GM23248 (cell line): ENCODE results near the gene NAT9. TPM values are rescaled to one million over a fixed set of nuclear protein-coding genes. Genes with fewer than 3 reads are reported as not detected.

ENCODE experiments used
- DNase-seq: peaks from one replicate; pipeline ENCODE4 v3.0.0-alpha.2; 2015
- H2AFZ ChIP-seq: fragments of 200-600 bp; sonication (generic); 2 replicates; pipeline ENCODE4 v1.6.1; 2016; ENCODE audit warnings: antibody characterized with exemption
- H3F3A ChIP-seq: fragments of 200-600 bp; sonication (generic); 2 replicates; pipeline ENCODE4 v1.6.1; 2016; ENCODE audit warnings: mild to moderate bottlenecking, antibody characterized with exemption, mixed run types; ENCODE audit not compliant: insufficient read depth
- H3K27ac ChIP-seq: fragments of 200-600 bp; sonication (generic); 2 replicates; pipeline ENCODE4 v1.5.1; 2016; ENCODE audit warnings: mild to moderate bottlenecking
- H3K27me3 ChIP-seq: fragments of 200-600 bp; sonication (generic); replicated peaks from 2 replicates; pipeline ENCODE4 v1.6.1; 2016; ENCODE audit warnings: mild to moderate bottlenecking; ENCODE audit not compliant: insufficient read depth
- H3K36me3 ChIP-seq: fragments of 200-600 bp; sonication (generic); 2 replicates; pipeline ENCODE4 v1.6.1; 2016; ENCODE audit warnings: low read depth, mild to moderate bottlenecking
- H3K4me1 ChIP-seq: fragments of 200-600 bp; sonication (generic); 2 replicates; pipeline ENCODE4 v1.6.1; 2016; ENCODE audit warnings: mild to moderate bottlenecking; ENCODE audit not compliant: insufficient read depth
- H3K4me2 ChIP-seq: fragments of 200-600 bp; sonication (generic); one replicate; pipeline ENCODE4 v1.6.1; 2016; ENCODE audit warnings: mild to moderate bottlenecking; ENCODE audit not compliant: unreplicated experiment
- H3K4me3 ChIP-seq: fragments of 200-600 bp; sonication (generic); 2 replicates; pipeline ENCODE4 v1.5.1; 2016; ENCODE audit warnings: mild to moderate bottlenecking
- H3K79me2 ChIP-seq: fragments of 200-600 bp; sonication (generic); 2 replicates; pipeline ENCODE4 v1.6.1; 2016; ENCODE audit warnings: mild to moderate bottlenecking; ENCODE audit not compliant: insufficient read depth
- H3K9ac ChIP-seq: fragments of 200-600 bp; sonication (generic); 2 replicates; pipeline ENCODE4 v1.6.1; 2016; ENCODE audit warnings: mild to moderate bottlenecking
- H3K9me2 ChIP-seq: fragments of 200-600 bp; sonication (generic); 2 replicates; pipeline ENCODE4 v1.6.1; 2016; ENCODE audit warnings: mixed run types, mild to moderate bottlenecking, moderate library complexity; ENCODE audit not compliant: insufficient read depth
- H3K9me3 ChIP-seq: fragments of 200-600 bp; sonication (generic); one replicate; pipeline ENCODE4 v1.6.1; 2017; ENCODE audit warnings: low read depth
- H4K20me1 ChIP-seq: fragments of 200-600 bp; sonication (generic); 2 replicates; pipeline ENCODE4 v1.6.0; 2016; ENCODE audit not compliant: insufficient read depth
- EZH2 ChIP-seq: fragments of 200-600 bp; sonication (generic); IDR thresholded peaks from 2 replicates; pipeline ENCODE4 v1.6.1; 2018; ENCODE audit warnings: antibody characterized with exemption, mild to moderate bottlenecking; ENCODE audit not compliant: insufficient read depth, poor library complexity, severe bottlenecking
- EZH2phosphoT487 ChIP-seq: fragments of 200-600 bp; sonication (generic); IDR thresholded peaks from 2 replicates; pipeline ENCODE4 v1.6.1; 2018; ENCODE audit warnings: antibody characterized with exemption, moderate library complexity, mild to moderate bottlenecking, low read depth; ENCODE audit not compliant: insufficient read depth
- whole genome bisulfite sequencing, 2 experiments: methylation state at CpG; one replicate each; pipeline ENCODE4 v1.1.6; 2015 to 2017; ENCODE audit warnings: low lambda C conversion rate in 2 of 2, low coverage in 1 of 2; ENCODE audit errors: missing lambda C conversion rate in 2 of 2; 5-methylcytosine and 5-hydroxymethylcytosine counted together
- in situ Hi-C: fragments of 300-500 bp; cut with MboI; formaldehyde crosslinking; loops from 2 replicates; pipeline ENCODE4 v1.15.0; 2020
- polyA plus RNA-seq: library from polyadenylated mRNA; unstranded; fragments of >200 nt; fragmentation: Nextera tagmentation; extraction: Ambion mirVana; gene quantifications from 2 replicates; pipeline ENCODE4 v1.2.1, GENCODE V29; 2016
- total RNA-seq: library from RNA; depleted of rRNA; stranded (reverse); fragments of >200 nt; shearing (Covaris generic); gene quantifications from 2 replicates; pipeline ENCODE4 v1.2.3, GENCODE V29; 2014

Gene NAT9
- total and polyA plus RNA-seq, 2 experiments from 2014 or later = 26.4 to 34.6 TPM

DNA sequence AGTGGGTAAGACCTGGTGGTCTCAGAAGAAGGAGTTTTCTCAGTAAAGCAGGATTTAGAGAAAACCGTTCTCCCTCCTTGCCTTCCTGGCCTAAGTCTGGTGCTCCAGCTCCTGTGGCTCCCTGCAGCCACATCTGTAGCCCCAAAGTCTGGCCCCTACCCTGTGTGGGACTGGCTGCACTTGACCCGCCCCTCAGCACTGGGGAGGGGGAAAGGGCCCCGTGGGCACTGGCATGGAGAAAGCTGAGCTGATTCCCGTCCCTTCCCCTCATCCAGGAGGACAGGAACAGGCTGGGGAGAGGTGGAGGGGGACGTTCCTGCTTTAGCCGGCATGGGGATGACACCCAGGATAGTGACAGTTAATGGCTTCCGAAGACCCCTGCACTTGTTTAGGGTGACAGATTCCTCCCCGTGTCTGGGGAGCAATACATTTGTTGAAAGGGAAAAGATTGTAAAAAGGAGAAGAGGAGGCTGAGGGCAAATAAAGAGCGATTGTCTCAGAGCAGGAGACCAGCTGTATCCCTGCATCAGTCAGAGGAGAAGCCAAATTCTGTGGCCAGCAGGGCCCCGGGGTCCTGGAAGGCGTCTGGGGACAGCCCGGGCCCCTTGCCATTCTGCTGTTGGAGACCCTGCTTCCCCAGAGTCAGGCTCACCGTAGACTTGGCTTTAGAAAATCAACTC lies 45.6 kb upstream of the NAT9 start:
- H3K27me3 ChIP-seq = no peaks in the 10 kb centered on the region
- H3K9me3 ChIP-seq = no peaks in the 10 kb centered on the region
- no peak overlapping the region for H3K4me3 ChIP-seq
- no peak for DNase-seq
- H3F3A ChIP-seq = no peaks in the 10 kb centered on the region
- no peaks in the 10 kb centered on the region for H3K79me2 ChIP-seq
- H4K20me1 ChIP-seq = no peaks in the 10 kb centered on the region
- WGBS, 2 experiments = 87 to 92% methylated on average over 13 of the region's 13 CpGs
- no peak overlapping the region for H2AFZ ChIP-seq
- no peak for TF ChIP-seq EZH2phosphoT487
- no peak for TF ChIP-seq EZH2
- H3K9me2 ChIP-seq = no peaks in the 10 kb centered on the region
- no peak overlapping the region for H3K4me2 ChIP-seq
- no peaks in the 10 kb centered on the region for H3K4me1 ChIP-seq
- H3K9ac ChIP-seq = no peak overlapping the region
- in situ Hi-C loops = no loop called here
- H3K27ac ChIP-seq = no peak overlapping the region
- H3K36me3 ChIP-seq = no peaks in the 10 kb centered on the region

DNA sequence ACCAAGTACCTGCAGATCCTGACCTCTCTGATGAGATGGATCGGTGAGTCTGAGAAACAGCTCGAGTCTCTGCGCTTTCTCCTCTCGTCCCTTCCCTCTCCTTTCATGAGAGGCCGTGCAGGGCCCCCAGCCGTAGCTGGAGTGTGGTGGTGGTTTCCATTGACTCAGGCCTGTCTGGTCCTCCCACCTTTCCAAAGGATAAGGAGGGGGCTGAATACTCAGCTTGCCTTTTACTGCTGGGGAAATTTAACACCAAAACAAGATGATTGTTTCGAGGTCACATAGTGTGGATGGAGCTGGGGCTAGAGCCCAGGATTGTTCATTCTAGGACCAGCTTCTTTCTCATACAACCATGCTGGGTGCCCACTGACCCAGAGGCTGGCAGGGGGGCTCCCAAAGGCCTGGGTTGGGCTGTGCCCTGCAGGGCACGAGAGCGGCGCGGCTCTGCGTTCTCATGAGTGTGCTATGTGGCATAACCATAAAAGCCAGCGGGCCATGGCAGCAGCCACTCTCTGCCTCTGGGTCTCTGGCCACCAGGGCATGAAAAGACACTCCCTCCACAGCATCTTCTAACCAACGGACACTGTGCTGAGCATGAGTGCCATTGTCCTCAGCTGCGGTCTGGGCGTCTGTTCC lies 43.8 kb upstream of the NAT9 start:
- H3K4me1 ChIP-seq = no peaks in the 10 kb centered on the region
- in situ Hi-C loops = no loop called here
- DNase-seq = no peak
- no peaks in the 10 kb centered on the region for H3K36me3 ChIP-seq
- H3K27me3 ChIP-seq = no peaks in the 10 kb centered on the region
- H3F3A ChIP-seq = no peaks in the 10 kb centered on the region
- no peaks in the 10 kb centered on the region for H3K79me2 ChIP-seq
- no peak overlapping the region for H2AFZ ChIP-seq
- TF ChIP-seq EZH2phosphoT487 (no peak), EZH2 (no peak)
- H3K9me2 ChIP-seq = no peaks in the 10 kb centered on the region
- no peak overlapping the region for H3K9ac ChIP-seq
- WGBS, 2 experiments = 92 to 96% methylated on average over 16 of the region's 16 CpGs
- H4K20me1 ChIP-seq = no peaks in the 10 kb centered on the region
- no peak overlapping the region for H3K4me3 ChIP-seq
- no peak overlapping the region for H3K4me2 ChIP-seq
- no peak overlapping the region for H3K27ac ChIP-seq
- no peaks in the 10 kb centered on the region for H3K9me3 ChIP-seq

DNA sequence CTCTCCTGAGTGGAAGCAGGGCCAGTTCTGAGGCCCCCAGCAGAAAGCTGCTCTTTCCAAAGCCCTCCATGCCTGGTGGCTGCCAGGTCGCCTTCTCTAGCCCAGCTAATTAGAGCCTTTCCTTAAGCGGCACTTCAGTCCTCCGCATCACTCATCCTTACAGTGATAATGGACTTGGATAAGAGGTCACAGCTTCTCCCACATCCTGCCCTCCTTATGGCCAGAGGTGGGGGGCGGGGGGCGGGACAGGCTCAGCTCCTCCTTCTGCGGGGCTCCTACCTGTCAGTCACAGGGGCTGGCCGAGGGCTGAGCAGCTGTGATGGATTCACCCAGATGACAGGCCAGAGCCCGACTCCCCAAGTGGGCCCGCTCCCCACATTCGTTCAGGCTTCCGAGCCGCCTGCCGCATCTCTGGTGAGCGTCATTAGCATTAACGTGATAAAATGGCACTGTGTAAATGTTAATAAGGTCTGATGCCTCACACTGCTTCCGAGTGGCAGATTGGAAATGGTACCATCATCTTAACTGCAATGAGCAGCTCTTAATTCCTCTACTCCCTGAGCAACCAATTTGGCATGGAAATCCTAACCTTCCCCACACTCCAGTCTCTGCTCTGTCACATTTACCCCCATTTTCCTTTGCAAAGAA lies 42.3 kb upstream of the NAT9 start:
- in situ Hi-C loops = no loop called here

DNA sequence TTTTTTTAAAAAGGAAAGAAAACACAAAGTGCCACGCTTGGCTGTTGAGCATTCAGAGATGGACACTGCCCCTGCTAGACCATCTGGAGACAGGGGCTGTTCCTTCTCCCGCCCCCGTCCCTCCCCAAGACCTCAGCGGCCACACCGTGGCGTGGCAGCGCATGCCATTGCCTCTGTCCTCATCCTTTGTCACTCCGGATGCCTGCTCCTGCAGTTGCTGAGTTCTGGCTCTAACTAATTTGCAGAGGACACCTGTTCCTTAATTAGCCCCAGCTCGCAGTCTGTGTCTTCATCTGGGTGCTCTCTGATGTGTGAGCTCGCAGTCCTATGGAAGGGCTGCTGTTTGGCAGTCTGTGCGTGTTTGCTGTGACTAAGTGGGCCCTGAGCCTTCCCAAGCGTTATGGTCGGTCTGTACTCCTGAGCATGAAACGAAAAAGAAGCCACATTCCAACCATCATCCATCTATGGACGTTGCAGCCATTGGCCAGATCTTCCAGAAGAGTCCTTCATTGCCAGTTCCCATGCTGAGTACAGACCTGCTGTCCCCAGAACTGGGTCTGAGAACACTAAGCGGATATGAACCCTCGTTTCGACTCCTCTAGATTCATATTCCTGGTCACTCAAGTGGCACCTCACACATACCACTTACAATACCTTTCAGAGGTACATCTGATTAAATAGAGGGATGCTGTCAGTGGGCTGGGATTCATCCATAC lies 40.9 kb upstream of the NAT9 start:
- H3K27ac ChIP-seq = no peak overlapping the region
- in situ Hi-C loops = no loop called here
- no peaks in the 10 kb centered on the region for H3K79me2 ChIP-seq
- H3K36me3 ChIP-seq = no peaks in the 10 kb centered on the region
- H4K20me1 ChIP-seq = no peaks in the 10 kb centered on the region
- 86 to 91% methylated on average over 17 to 18 of the region's 18 CpGs for WGBS, 2 experiments
- TF ChIP-seq EZH2 = no peak
- TF ChIP-seq EZH2phosphoT487 = no peak
- no peak overlapping the region for H3K9ac ChIP-seq
- H2AFZ ChIP-seq = no peak overlapping the region
- no peaks in the 10 kb centered on the region for H3K9me2 ChIP-seq
- H3K4me1 ChIP-seq = no peaks in the 10 kb centered on the region
- no peaks in the 10 kb centered on the region for H3F3A ChIP-seq
- DNase-seq = no peak
- H3K4me3 ChIP-seq = no peak overlapping the region
- H3K27me3 ChIP-seq = no peaks in the 10 kb centered on the region
- H3K9me3 ChIP-seq = no peaks in the 10 kb centered on the region
- no peak overlapping the region for H3K4me2 ChIP-seq

More for the DNA sequence above, 42.3 kb upstream of the NAT9 start:
- H3K27me3 ChIP-seq = no peaks in the 10 kb centered on the region
- H3K4me1 ChIP-seq = no peaks in the 10 kb centered on the region
- no peak overlapping the region for H2AFZ ChIP-seq
- H3K4me2 ChIP-seq = no peak overlapping the region
- no peak for DNase-seq
- no peak overlapping the region for H3K4me3 ChIP-seq
- no peaks in the 10 kb centered on the region for H3F3A ChIP-seq
- H3K27ac ChIP-seq = no peak overlapping the region
- TF ChIP-seq EZH2phosphoT487 (no peak), EZH2 (no peak)
- 92 to 96% methylated on average over 14 of the region's 16 CpGs for WGBS, 2 experiments
- H3K79me2 ChIP-seq = no peaks in the 10 kb centered on the region
- H3K36me3 ChIP-seq = no peaks in the 10 kb centered on the region
- no peaks in the 10 kb centered on the region for H3K9me2 ChIP-seq
- no peaks in the 10 kb centered on the region for H4K20me1 ChIP-seq
- no peaks in the 10 kb centered on the region for H3K9me3 ChIP-seq
- no peak overlapping the region for H3K9ac ChIP-seq
